Spleen (tissue), 11 donors: ENCODE results near the gene EFCAB8. TPM values are rescaled to one million over a fixed set of nuclear protein-coding genes. Genes with fewer than 3 reads are reported as not detected.

Source experiments
- DNase-seq: peaks from one replicate; pipeline ENCODE4 v3.0.0-alpha.2; 2020
- H3K27ac ChIP-seq, 8 donors: fragments of 200-600 bp; sonication (generic) in 7 of 8; 1 replicate in 4 of 8; 2 replicates in 4 of 8; pipeline versions ENCODE4 v1.5.0 to v1.8.0; 2016 to 2021; ENCODE audit warnings: inconsistent platforms in 4 of 8, mild to moderate bottlenecking in 4 of 8, moderate library complexity in 1 of 8
- H3K27me3 ChIP-seq, 7 donors: fragments of 200-600 bp; sonication (generic) in 6 of 7; replicated peaks in 1 of 7; 1 replicate in 4 of 7; 2 replicates in 3 of 7; pipeline versions ENCODE4 v1.5.0 to v1.8.0; 2016 to 2021; ENCODE audit warnings: inconsistent platforms in 3 of 7, mild to moderate bottlenecking in 1 of 7
- H3K36me3 ChIP-seq, 6 donors: fragments of 200-600 bp; sonication (generic) in 5 of 6; 1 replicate in 4 of 6; 2 replicates in 2 of 6; pipeline versions ENCODE4 v1.5.0 to v1.8.0; 2016 to 2021; ENCODE audit warnings: inconsistent platforms in 2 of 6
- H3K4me1 ChIP-seq, 6 donors: fragments of 200-600 bp; sonication (generic) in 5 of 6; 1 replicate in 3 of 6; 2 replicates in 3 of 6; pipeline versions ENCODE4 v1.5.0 to v1.8.0; 2016 to 2021; ENCODE audit warnings: inconsistent platforms in 3 of 6
- H3K4me3 ChIP-seq, 8 donors: fragments of 200-600 bp; sonication (generic) in 7 of 8; 1 replicate in 4 of 8; 2 replicates in 4 of 8; pipeline versions ENCODE4 v1.5.0 to v1.8.0; 2016 to 2021; ENCODE audit warnings: inconsistent platforms in 4 of 8, mild to moderate bottlenecking in 4 of 8, moderate library complexity in 2 of 8
- H3K9me3 ChIP-seq, 8 donors: fragments of 200-600 bp; sonication (generic) in 7 of 8; 1 replicate in 4 of 8; 2 replicates in 4 of 8; pipeline versions ENCODE4 v1.5.0 to v1.8.0; 2016 to 2021; ENCODE audit warnings: inconsistent platforms in 4 of 8
- POLR2A ChIP-seq, 3 donors: fragments of 450-650 bp; IDR thresholded peaks; one replicate each; pipeline ENCODE4 v1.5.1; 2017; ENCODE audit warnings: antibody characterized with exemption in 3 of 3, mild to moderate bottlenecking in 1 of 3
- POLR2AphosphoS5 ChIP-seq, 3 donors: sonication (generic); formaldehyde crosslinking; IDR thresholded peaks; one replicate each; pipeline ENCODE4 v1.5.1; 2017; ENCODE audit warnings: antibody characterized with exemption in 3 of 3
- WGBS, 5 donors: extraction: QIAGEN DNeasy Blood & Tissue Kit in 3 of 5; methylation state at CpG; one replicate each; pipeline versions ENCODE4 v1.1.5 to v1.1.7; 2013 to 2018; 5-methylcytosine and 5-hydroxymethylcytosine counted together
- intact Hi-C: fragments of 100-400 bp; cut with DNase I; formaldehyde crosslinking; loops from one replicate; pipeline ENCODE4 v1.15.0; 2023; ENCODE audit warnings: low total_unique reads
- polyA plus RNA-seq, 3 donors: library from polyadenylated mRNA; stranded (reverse); fragments of 200-250 nt; gene quantifications; one replicate each; pipeline ENCODE4 v1.2.1, GENCODE V29; 2013
- total RNA-seq, 7 donors: library from RNA; depleted of rRNA in 3 of 7; stranded (reverse); fragments of >200 nt in 3 of 7; fragmentation: NEBNext Ultra II Directional in 4 of 7; extraction: Animal tissue kit (Norgen Biotek cat#: 25700) in 4 of 7; gene quantifications; one replicate each; pipeline versions ENCODE4 v1.1.0 to v1.2.1, GENCODE V29; 2016 to 2021
- TF ChIP-seq, protein P1 (sequence below), 11 experiments: fragments of 200-600 bp in 7 of 11; fragments of 450-650 bp in 4 of 11; sonication (generic) in 4 of 11; IDR thresholded peaks in 8 of 11; conservative IDR thresholded peaks in 3 of 11; 1 replicate in 7 of 11; 2 replicates in 4 of 11; pipeline versions ENCODE4 v1.4.0 to v1.8.0; 2016 to 2021; ENCODE audit warnings: antibody characterized with exemption in 11 of 11, inconsistent platforms in 4 of 11, mild to moderate bottlenecking in 1 of 11
- donor health status: healthy with polysubstance abuse.
- donor health status: DM: no; HTN: no; CAD: no; lungs with moderate emphysema.
- donor health status: DM: no; HTN: no; CAD: no.
- donor health status: Bipolar disorder and iron deficiency.
- donor health status: healthy.
- donor health status: DM: no; HTN: no; CAD: no.
- donor health status: DM: yes; HTN: yes; CAD: no.

The EFCAB8 gene
- total and polyA plus RNA-seq, 10 donors, result 0.06 to 4.2 (median 1.0) TPM

DNA sequence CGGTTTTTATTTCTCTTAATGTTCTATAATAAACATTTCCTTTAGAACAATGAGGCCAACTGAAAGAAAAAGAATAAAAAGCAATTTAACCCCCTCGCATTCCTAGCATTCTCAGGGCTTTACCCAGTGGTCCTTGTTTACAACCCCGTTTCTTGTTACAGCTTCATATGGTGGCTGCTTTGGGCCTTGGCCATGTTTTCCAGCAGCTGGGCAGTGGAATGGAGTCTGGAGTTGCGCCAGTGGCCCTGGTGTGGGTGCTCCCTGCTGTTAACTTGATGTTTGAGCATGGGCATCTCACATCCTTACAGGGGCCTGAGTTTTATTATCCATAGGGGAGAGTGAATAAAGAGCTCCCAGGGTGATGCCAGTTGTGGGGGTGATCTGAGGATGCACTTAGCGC is 18.8 kb downstream of the EFCAB8 start:
- Histone ChIP-seq H3K4me3 (no peak overlapping the region), H3K36me3 (peaks cover 0 to 9% (median 2%) of the 10 kb centered on the region in 6 donors), H3K27ac (no peak overlapping the region), H3K4me1 (no peaks in the 10 kb centered on the region), H3K27me3 (no peaks in the 10 kb centered on the region), H3K9me3 (no peaks in the 10 kb centered on the region)
- intact Hi-C loops, result no loop called here
- WGBS, 5 donors, result 88 to 96% (median 91%) methylated on average over 5 of the region's 5 CpGs
- DNase-seq, result no peak
- no peak for TF ChIP-seq POLR2AphosphoS5 (IDR thresholded peaks at IDR 0.05)
- no peak for TF ChIP-seq POLR2A (IDR thresholded peaks at IDR 0.05)
- TF ChIP-seq, protein P1, sequence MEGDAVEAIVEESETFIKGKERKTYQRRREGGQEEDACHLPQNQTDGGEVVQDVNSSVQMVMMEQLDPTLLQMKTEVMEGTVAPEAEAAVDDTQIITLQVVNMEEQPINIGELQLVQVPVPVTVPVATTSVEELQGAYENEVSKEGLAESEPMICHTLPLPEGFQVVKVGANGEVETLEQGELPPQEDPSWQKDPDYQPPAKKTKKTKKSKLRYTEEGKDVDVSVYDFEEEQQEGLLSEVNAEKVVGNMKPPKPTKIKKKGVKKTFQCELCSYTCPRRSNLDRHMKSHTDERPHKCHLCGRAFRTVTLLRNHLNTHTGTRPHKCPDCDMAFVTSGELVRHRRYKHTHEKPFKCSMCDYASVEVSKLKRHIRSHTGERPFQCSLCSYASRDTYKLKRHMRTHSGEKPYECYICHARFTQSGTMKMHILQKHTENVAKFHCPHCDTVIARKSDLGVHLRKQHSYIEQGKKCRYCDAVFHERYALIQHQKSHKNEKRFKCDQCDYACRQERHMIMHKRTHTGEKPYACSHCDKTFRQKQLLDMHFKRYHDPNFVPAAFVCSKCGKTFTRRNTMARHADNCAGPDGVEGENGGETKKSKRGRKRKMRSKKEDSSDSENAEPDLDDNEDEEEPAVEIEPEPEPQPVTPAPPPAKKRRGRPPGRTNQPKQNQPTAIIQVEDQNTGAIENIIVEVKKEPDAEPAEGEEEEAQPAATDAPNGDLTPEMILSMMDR (IDR thresholded peaks at IDR 0.05 in 8 of 11, conservative IDR thresholded peaks at IDR 0.05 in 3 of 11), result no peak

GRCh38 chr20:32878820-32879219 is 20.1 kb downstream of the EFCAB8 start:
- TF ChIP-seq POLR2AphosphoS5 (IDR thresholded peaks at IDR 0.05) (no peak), POLR2A (IDR thresholded peaks at IDR 0.05) (no peak)
- TF ChIP-seq, protein P1 (IDR thresholded peaks at IDR 0.05 in 8 of 11, conservative IDR thresholded peaks at IDR 0.05 in 3 of 11), result no peak
- H3K4me1 ChIP-seq, result no peaks in the 10 kb centered on the region
- H3K36me3 ChIP-seq, result peaks cover 0 to 9% (median 2%) of the 10 kb centered on the region in 6 donors
- 85 to 100% (median 88%) methylated on average over 2 to 3 of the region's 3 CpGs for WGBS, 5 donors
- H3K27ac ChIP-seq, result no peak overlapping the region
- H3K9me3 ChIP-seq, result no peaks in the 10 kb centered on the region
- H3K27me3 ChIP-seq, result no peaks in the 10 kb centered on the region
- no peak for DNase-seq
- no peak overlapping the region for H3K4me3 ChIP-seq
- intact Hi-C loops, result no loop called here

- H3K27me3 ChIP-seq, result no peaks in the 10 kb centered on the region
- H3K36me3 ChIP-seq, result peaks cover 0 to 9% (median 2%) of the 10 kb centered on the region in 6 donors
- no peak overlapping the region for H3K27ac ChIP-seq
- no peaks in the 10 kb centered on the region for H3K4me1 ChIP-seq
- intact Hi-C loops, result no loop called here
- no peak for DNase-seq
- H3K4me3 ChIP-seq, result no peak overlapping the region
- TF ChIP-seq, protein P1 (IDR thresholded peaks at IDR 0.05 in 8 of 11, conservative IDR thresholded peaks at IDR 0.05 in 3 of 11), result no peak
- no peak for TF ChIP-seq POLR2A (IDR thresholded peaks at IDR 0.05)
- H3K9me3 ChIP-seq, result no peaks in the 10 kb centered on the region
- WGBS, 5 donors, result 83 to 95% (median 92%) methylated on average over 9 of the region's 9 CpGs
Observed at GRCh38 chr20:32879538-32879937, 20.8 kb downstream of the EFCAB8 start.

GRCh38 chr20:32880635-32881034 is 21.9 kb downstream of the EFCAB8 start:
- intact Hi-C loops, result no loop called here
- WGBS, 5 donors, result 80 to 92% (median 87%) methylated on average over 2 of the region's 2 CpGs
- H3K9me3 ChIP-seq, result no peaks in the 10 kb centered on the region
- no peak overlapping the region for H3K27ac ChIP-seq
- DNase-seq, result no peak
- TF ChIP-seq POLR2AphosphoS5 (IDR thresholded peaks at IDR 0.05) (no peak), POLR2A (IDR thresholded peaks at IDR 0.05) (no peak)
- TF ChIP-seq, protein P1 (IDR thresholded peaks at IDR 0.05 in 8 of 11, conservative IDR thresholded peaks at IDR 0.05 in 3 of 11), result no peak
- H3K4me3 ChIP-seq, result no peak overlapping the region
- H3K27me3 ChIP-seq, result no peaks in the 10 kb centered on the region
- H3K4me1 ChIP-seq, result no peaks in the 10 kb centered on the region
- peaks cover 0 to 8% (median 2%) of the 10 kb centered on the region in 6 donors for H3K36me3 ChIP-seq
